GM12891 (cell line): ENCODE results near the gene STK17A.

Experiments
- POLR2A ChIP-seq: IDR thresholded peaks from 2 replicates; pipeline ENCODE4 v1.6.1; 2011; ENCODE audit warnings: low read depth, low read length, control low read depth
- POLR2AphosphoS5 ChIP-seq: IDR thresholded peaks from 2 replicates; pipeline ENCODE4 v1.6.1; 2011; ENCODE audit warnings: low read depth, low read length, control low read depth
- TAF1 ChIP-seq: IDR thresholded peaks from 2 replicates; pipeline ENCODE4 v1.6.1; 2011; ENCODE audit warnings: low read depth, low read length, control low read depth

- 0 out of 2 replicates have a peak, but pooled peaks have one; percentile 15 for TF ChIP-seq POLR2A
- no peak for TF ChIP-seq POLR2AphosphoS5
- no peak for TF ChIP-seq TAF1
These were observed 30.0 kb downstream of the STK17A start for GRCh38 chr7:43612599-43613589.
